CD4-positive, alpha-beta T cell treated with Interleukin-10 for 1 hour (primary cell): ENCODE results near the gene ABCC11.
A peak's percentile ranks its signal among the peaks of the same experiment; 100 is the strongest.

Experiments used
- DNase-seq: peaks from one replicate; pipeline ENCODE4 v3.0.0-alpha.2; 2020

ABCC11 gene

DNA sequence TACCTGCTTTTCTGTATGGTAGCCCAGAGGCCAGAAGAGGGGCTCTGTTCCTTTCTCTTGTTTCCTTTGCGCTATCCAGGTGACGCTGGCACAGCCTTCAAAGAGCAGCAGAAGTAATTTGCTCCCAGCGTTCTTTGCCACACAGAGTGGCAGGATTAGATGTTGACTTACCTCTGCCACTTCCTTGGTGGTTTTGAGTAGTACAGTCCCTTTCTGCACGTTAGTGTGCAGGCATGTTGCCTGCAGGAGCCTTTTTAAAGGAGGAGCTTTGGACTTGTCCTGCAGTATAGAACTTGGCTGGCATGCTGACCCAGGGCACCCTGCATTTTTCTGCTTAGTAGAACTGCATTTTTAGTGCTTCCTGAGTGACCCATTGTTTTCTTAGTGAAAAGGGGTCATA, at the start of gene ABCC11:
Gene ABCC11 (minus strand): TSS at position 229 of the 400 bp plus-strand sequence. CDS start 15,618 bp downstream, outside the sequence.
- DNase-seq = peak; percentile 21

DNA sequence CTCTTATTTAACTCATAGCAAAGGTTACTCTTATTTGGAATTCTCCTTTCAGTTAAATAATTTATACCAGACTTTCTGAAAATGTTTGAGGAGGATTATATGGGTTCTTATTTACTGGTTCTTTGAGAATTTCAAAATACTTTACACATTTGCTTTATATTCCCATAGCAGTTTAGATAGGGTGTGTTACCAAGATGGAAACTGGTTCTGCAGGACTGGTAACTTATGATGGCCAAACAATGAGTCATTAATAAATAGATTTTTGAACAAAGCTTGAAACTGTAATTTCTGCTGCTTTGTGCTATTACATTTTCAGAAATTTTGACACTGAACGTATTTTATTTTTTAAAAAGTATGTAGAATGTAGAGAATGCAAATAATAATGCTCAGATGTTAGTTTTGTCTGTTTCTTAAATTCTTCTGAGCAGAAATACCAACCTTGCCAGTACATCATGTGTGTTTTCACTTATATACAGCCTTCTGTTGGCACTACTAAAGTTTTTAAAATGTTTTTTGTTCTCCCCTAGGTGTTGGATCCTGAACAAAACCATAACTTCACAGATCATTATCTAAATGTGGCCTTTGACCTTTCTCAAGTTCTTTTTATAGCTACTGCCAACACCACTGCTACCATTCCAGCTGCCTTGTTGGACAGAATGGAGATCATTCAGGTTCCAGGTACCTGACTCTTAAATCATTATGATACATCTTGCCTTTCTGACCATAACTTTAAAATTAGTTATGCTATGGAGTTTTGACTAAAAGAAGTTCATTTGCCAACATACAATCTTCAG, 48.3 kb upstream of the ABCC11 start:
- DNase-seq = no peak

DNA sequence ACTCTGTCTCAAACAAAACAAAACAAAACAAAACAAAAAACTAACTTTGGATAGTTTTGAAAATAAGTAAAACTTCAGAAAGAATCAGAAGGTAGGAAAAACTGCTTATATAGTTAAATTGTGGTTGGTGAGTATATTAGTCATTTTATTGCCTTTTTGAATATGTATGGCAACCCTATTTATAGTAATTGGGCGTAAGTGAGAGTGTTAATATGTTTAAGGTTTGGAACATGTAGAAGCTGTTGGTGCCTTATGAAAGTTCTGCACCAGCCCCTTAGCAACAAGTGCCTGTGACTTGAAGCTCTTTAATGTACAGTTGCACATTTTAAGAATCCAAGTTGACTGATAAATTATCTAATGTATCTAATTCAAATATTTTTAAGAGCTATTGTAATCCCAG, 47.4 kb upstream of the ABCC11 start:
- no peak for DNase-seq

DNA sequence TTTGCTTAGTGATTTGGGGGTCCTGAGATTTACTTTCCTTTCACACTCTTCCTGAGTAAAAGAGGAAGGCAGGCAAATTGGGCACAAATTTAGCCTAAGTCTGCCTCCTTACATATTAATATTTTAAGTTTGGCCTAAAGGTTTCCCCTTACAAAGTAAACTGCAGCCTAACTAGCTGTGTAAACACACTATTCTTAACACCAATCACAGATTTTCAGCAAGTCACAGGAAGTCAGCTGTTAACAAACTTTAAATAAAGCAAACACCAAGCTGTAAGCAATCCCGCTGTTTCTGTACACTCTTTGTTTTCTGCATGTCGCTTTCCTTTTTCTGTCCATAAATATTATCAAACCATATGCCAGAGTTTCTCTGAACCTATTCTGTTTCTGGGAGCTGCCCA, 45.1 kb upstream of the ABCC11 start:
- no peak for DNase-seq

DNA sequence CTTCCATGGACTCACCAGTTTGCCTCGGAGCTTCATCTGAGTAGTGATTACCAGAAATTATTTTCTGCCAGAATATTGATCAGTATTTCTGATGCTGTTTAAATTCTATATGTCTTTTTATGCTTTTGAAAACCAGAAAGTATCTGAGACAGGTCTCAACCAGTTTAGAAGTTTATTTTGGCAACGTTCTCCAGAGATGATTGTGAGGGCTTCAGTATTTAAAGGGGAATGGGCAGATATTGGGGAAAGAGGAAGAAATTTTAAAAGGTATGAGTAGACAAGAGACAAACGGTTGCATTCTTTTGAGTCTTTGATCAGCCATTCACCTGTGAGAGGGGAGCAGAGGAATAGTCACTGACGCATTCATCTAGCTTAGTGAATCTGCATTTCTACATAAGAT, 44.4 kb upstream of the ABCC11 start:
- no peak for DNase-seq

DNA sequence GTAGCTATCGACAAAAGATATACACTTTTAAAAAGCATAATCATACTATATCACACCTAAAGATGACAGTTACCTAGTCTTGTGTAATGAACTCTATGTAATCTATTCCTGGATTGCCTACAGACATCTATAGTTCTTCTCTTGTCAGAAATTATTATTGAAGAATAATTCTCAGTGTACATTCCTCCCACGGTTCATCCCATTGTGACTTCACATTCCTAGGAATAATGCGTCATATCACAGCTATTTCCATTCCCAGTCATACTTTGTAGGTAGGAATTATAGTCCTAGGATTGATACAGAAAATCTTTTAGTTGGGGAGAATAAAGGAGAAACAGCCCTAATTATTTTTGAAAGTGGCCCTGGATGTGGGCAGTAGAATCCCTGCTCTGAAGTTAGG, 44.0 kb upstream of the ABCC11 start:
- DNase-seq = no peak

DNA sequence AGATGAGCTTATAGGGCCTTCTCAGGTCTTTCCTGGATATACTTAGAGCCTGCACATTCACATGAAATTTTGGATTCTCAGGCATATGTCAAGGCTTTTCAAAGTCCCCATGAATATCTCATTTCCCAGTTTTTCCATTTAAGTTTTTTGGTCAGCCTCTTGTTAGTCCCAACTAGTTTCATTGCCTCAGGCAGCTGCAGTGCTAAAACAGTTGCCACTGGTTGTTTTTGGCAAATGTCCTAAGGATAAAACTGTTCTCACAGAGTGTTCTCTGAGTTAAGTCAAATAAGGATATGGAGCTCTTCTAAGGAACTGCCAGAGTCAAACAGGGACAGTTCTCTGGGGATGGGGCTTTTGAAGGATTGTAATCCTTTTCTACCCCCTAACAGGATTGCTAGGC, 39.9 kb upstream of the ABCC11 start:
- DNase-seq = no peak

DNA sequence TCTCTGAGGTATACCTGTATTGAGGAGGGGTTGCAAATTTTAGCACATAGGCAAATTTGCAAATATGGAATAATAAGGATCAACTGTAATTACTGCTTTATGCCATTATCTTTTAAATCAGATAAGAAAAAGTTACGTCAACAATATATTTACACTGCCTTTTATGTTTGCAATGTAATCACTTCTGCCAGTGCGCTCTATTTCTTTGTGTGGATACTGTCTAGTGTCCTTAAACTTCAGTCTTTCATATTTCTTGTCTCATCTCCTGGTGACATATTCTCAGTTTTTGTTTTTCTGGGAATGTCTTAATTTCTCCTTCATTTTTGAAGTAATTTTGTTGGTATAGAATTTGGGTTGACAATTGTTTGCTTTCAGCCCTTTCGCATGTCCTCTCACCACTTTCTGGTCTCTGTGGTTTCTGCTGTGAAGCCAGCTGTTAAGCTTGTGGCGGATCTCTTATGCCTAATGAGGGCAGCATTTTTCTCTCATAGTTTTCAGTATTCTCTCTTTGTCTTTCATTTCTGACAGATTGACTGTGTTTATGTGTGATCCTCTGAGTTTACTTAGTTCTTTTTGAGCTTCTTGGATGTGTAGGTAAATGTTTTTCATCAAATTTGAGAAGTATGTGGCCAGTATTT, 37.6 kb upstream of the ABCC11 start:
- peak; percentile 11 for DNase-seq

DNA sequence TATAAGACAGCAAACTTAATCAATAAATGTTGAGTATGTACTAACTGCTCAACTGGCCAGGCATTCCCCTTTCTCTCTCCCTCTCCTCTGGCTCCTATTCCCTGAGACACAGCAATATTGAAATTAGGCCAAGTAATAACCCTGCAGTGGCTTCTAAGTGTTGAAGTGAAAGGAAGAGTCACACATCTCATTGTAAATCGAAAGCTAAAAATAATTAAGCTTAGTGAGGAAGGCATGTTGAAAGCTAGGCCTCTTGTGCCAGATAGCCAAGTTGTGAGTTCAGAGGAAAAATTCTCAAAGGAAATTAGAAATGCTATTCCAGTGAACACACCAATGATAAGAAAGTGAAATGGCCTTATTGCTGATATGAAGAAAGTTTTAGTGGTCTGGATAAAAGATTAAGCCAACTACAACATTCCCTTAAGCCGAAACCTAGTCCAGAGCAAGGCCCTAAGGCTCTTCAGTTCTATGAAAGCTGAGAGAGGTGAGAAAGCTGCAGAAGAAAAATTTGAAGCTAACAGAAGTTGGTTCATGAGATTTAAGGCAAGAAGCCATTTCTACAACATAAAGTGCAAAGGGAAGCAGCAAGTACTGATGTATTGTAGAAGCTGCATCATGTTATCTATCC, 35.4 kb upstream of the ABCC11 start:
- DNase-seq = no peak

DNA sequence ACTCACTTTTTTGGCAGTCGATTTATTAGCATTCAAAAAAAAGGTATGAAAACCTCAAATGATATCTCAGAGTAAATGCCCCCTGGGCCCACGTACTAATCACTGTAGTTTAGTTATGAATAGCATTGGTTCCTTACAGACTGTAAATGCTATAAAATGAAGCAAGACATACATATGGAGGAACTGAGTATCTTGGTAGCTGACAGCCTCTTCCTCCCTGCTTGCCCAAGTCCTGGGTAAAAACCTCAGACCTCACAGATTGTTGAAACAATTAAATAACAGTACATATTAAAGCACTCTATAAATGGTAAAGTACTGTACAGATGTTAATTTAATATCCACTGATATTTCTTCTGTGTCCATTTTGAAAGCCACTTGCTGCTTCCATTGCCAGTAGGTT, 33.2 kb upstream of the ABCC11 start:
- no peak for DNase-seq

DNA sequence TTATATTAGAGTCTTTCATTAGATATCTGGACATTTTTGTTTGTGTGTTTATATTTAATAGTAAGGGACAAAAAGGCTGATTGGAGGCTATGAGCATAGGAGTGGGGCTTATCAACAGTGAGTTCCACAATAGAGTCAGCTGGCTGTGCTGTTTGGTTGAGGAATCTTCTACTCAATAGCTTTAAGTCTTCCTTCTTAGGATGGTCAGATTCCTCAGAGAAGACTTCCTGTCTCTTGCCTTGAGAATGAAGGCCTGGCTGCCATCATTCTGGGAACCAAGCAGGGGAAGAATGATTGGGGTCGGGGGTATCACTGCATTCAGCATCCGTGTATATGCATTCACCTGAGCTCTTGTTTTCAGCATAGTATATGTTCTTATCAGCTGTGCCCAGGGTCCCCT, 31.9 kb upstream of the ABCC11 start:
- no peak for DNase-seq

DNA sequence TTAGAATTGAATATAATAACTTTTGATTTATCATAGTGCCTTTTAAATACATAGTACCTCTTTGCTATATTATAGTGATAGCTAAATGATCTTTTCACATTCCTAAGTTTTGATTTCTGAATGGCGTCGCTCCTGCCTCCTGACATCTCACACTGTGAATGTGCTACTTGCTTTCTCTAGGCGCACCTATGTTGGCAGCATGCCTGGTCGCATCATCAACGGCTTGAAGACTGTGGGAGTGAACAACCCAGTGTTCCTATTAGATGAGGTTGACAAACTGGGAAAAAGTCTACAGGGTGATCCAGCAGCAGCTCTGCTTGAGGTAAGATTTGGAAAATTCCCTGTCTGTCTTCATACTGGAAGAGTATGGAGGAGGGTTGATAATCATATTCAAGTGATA, 29.8 kb upstream of the ABCC11 start:
- DNase-seq = no peak

DNA sequence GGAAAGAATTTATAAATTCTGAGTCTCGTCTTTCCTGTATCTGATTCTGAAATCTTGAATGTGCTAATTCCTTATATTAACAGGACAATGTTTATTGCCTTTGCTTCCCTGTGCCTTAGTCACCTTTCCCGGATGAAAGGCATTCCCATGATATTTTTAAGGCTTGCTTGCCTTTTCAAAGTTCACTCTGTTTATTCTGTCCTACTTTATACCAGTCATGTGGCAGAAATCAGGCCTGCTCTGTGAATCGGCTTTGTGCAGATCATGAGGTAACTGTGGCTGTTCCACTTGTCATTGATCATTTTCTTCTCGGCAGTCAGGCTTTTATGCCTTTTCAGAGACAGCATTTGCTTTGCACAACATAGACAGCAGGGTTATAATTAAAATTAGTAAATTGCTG, 28.8 kb upstream of the ABCC11 start:
- no peak for DNase-seq

DNA sequence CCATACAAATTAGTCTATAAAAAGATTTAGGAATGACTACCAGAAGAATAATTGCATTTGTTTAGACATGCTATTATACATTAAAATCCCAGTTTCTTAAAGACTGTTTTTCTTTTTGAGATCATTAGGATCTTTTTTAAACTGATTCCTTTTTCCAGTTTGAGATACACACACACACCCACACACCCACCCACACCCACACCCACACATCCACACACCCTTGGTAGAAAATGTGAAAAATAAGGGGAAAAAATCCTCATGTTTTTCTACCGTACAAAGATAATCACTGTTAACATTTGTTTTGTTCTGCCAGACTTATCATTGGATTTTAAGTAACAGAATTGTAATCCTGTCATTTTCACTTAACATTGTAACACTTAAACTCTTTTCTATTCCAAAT, 27.1 kb upstream of the ABCC11 start:
- no peak for DNase-seq

DNA sequence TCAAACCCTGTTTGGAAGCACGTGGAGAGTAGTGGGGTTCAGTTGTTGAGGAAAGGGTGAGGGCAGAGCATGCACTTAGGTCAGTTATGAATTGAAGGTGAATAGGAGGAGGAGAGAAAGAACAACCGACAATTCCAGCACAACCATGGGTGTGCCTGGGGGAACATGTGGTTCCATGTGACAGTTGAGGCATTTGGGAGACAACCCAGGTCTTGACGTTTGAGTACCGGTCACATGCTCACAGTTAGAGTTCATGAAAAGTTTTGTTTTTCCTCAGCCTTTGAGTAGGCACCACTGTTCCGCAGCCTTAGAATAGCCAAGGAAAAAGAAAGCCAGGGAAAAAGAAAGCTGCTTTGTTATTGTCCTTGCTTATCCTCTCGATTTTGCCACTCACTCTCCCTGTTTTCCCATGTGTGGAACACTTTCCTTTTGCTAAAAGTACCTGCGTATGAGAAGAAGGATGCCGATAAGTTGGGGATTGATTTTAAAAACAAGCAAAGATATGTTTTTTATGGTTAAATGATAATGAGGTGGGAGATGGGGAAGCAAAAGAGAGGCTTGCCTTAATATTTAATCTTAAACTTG, 25.6 kb upstream of the ABCC11 start:
- no peak for DNase-seq

DNA sequence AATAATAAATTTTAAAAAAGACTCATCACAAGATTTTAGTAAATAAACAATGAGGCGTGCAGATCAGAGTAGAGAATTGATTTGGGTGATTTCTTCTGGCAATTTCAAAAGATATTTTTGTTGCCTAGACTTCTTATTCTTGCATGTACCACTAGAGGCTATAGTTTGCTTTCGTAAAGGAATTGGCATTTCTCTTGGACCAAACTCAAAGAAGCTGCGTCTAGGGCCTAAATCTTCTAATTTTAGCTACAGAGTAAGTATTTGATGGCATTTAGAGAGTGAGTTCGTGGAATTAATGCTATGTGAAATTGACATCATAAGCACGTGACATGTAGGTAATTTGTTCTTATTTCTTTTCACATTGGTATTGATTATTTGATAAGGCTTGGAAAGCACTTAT, 24.4 kb upstream of the ABCC11 start:
- no peak for DNase-seq

DNA sequence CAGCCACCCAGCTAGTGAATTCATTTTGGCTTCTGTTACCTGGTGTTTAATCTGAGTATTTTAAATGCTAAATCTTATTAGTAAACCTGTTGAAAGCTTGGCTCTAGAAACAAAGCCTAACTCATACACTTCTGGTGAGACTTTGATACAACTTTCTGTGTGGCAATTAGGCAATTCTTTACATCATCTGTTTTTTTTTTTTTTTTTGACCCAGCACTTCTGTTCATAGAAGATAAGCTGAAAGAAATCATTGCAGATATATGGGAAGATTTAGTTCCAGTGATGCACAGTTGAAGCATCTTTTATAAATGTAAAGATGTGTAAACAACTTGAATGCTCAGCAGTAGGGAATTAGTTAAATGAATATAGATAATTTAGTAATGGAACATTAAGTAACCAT, 21.7 kb upstream of the ABCC11 start:
- DNase-seq = no peak

DNA sequence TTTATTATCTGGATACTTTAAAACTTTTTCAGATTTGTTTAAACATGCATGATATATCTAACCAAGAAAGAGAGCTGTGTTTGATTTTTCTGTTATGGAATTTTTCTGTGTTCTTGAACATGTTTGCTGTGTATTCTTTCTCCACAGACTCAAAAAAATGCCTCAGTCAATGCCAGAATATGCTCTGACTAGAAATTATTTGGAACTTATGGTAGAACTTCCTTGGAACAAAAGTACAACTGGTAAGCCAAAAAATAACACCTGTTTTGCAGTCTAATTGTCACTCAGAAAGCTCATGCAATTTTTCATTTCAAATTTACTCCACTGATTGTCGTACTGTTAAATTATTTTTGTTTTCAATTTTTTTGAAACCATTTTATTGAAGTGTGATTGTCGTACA, 15.3 kb upstream of the ABCC11 start:
- DNase-seq = no peak

DNA sequence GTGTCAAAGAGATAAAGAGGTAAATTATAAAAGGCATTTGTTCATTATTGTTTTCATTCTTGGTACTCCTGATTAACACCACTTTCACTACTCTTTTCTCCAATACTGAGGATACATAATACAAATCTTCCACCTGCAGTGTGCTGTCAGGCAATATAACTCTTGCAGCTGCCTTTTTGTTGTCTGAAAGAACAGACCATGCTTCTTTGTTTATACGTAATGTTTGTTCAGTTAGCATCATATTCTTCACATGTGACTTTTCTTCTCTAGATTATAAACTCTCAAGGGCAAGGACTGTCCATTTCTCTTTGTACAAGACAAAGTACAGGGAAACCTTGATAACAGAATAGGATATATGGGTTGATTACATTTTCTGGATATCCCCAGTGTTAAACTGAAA, 14.2 kb upstream of the ABCC11 start:
- DNase-seq = no peak

DNA sequence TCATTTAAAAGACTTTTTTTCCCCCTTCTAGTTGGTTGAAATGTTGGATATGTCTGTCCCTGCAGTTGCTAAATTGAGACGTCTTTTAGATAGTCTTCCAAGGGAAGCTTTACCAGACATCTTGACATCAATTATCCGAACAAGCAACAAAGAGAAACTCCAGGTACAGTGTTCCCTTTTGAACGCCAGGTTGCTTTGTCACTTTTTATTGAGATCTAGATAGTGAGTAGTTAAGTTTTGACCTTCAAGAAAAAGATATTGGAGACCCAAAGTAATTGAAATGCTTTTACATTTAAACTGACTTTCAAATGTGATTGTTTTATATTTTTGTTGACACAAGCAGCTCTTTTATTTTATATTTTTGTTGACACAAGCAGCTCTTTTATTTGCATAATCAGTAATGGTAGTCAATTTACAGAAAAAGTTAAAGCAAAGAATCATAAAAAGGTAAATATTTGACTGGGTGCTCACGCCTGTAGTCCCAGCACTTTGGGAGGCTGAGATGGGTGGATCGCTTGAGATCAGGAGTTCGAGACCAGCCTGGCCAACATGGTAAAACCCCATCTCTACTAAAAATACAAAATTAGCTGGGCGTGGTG, 9.3 kb upstream of the ABCC11 start:
- no peak for DNase-seq

DNA sequence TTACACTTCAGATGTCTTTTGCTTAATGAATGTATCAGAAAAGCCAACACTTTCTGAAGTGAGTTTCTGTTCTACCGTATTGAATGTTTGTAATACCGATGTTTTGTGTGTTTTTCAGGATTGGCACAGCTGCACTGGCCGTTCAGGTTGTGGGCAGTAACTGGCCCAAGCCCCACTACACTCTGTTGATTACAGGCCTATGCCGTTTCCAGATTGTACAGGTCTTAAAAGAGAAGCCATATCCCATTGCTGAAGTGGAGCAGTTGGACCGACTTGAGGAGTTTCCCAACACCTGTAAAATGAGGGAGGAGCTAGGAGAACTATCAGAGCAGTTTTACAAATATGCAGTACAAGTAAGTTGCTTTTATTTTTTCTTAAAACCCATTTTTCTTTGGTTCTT, 4.7 kb upstream of the ABCC11 start:
- DNase-seq = no peak

DNA sequence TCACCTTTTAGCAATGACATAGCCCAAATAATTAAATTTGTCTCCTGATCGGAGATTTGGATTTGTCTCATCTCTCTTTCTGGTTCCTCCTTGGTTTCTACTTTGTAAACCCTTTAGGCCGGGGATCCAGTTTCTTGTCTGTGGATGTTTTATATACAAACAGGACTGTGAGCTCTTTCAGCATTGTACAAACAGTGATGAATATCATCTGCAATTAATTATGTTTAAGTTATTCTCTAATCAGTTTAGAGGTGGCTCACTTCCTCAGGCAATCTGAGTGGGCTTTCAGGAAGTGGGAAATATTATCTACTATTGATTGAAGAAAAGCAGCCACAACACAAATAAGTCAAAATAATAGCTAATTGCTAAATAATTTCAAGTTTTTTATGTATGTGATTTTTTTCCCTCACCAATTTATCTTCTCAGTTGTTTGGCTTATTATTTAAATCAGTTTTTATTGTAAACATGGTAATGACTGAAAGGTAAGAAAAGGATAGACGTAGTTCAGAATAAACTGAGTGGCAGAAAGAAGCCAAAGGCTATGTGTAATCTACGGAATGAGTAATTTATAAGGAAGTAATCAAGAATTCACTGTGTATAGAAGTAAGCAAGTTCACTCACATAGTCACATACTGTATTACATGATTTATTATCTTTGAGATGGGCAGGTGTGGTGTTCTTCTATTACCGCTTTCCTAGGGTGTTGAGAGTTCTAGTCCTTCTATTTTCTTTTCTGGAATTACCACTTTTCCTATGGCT, 3.4 kb upstream of the ABCC11 start:
- no peak for DNase-seq

DNA sequence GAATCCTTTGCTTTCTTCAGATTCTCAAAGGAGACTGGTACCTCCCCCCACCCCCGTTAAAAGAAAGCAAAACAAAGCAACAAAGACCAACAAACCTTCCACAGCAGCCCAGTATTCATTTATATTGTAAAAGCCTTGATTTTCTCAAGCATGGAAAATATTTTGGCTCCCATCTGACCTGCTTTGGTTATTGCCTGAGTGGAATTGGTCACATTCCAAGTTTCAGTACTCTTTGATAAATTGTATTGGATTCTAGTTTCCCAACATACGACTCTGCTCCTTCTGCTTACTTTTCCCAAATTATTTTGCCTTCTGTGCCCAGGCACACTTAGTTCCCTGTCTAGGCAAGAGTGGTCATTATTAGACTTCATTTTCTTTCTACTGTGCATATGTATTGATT, 1.3 kb downstream of the ABCC11 start:
- DNase-seq = no peak
